SK-N-SH (cell line): ENCODE data around the gene RAD51B. TPM values are rescaled to one million over a fixed set of nuclear protein-coding genes. Genes with fewer than 3 reads are reported as not detected.

Experiments
- CTCF ChIA-PET: fragments of 300-600, 350-600 bp; formaldehyde crosslinking; extraction: SDS; loops from one replicate; lab custom pipeline; 2021; lab: Yijun Ruan, JAX
- POLR2A ChIA-PET: fragments of 350-600 bp; sonication (Branson Sonifier 250); formaldehyde crosslinking; extraction: SDS; loops from one replicate; lab custom pipeline; 2020; ENCODE audit warnings: antibody characterized with exemption, inconsistent platforms; lab: Yijun Ruan, JAX
- DNase-seq: peaks from one replicate; pipeline ENCODE4 v3.0.0; 2012
- H2AFZ ChIP-seq: fragments of 200-600 bp; sonication (generic); 2 replicates; pipeline ENCODE4 v1.8.1; 2016; ENCODE audit warnings: antibody characterized with exemption, mild to moderate bottlenecking, low read depth
- H3F3A ChIP-seq: fragments of 200-600 bp; sonication (generic); replicated peaks from 2 replicates; pipeline ENCODE3; 2016; ENCODE audit warnings: antibody characterized with exemption, mild to moderate bottlenecking; ENCODE audit not compliant: insufficient read depth
- H3K27ac ChIP-seq, 2 experiments: fragments of 200-500 bp in 1 of 2; fragments of 200-600 bp in 1 of 2; sonication (Bioruptor generic) in 1 of 2; sonication (generic), shearing (Covaris generic) in 1 of 2; 2 replicates each; pipeline versions ENCODE4 v1.5.1 to v1.6.1; 2014 to 2016; ENCODE audit warnings: low read depth in 2 of 2, inconsistent platforms in 1 of 2, low read length in 1 of 2, mild to moderate bottlenecking in 1 of 2, mixed read lengths in 1 of 2
- H3K27me3 ChIP-seq: fragments of 200-600 bp; sonication (generic), shearing (Covaris generic); 2 replicates; pipeline ENCODE4 v1.6.1; 2016; ENCODE audit warnings: mixed run types; ENCODE audit not compliant: insufficient read depth
- H3K36me3 ChIP-seq, 2 experiments: fragments of 200-500 bp in 1 of 2; fragments of 200-600 bp in 1 of 2; sonication (Bioruptor generic) in 1 of 2; sonication (generic) in 1 of 2; replicated peaks in 1 of 2; 2 replicates each; pipeline versions ENCODE3 to v1.5.1; 2014 to 2016; ENCODE audit warnings: low read length in 1 of 2, mild to moderate bottlenecking in 1 of 2; ENCODE audit not compliant: insufficient read depth in 2 of 2, control insufficient read depth in 1 of 2
- H3K4me1 ChIP-seq, 2 experiments: fragments of 200-500 bp in 1 of 2; fragments of 200-600 bp in 1 of 2; sonication (Bioruptor generic) in 1 of 2; sonication (generic), shearing (Covaris generic) in 1 of 2; 2 replicates each; pipeline versions ENCODE4 v1.5.1 to v1.6.1; 2014 to 2016; ENCODE audit warnings: low read depth in 1 of 2, low read length in 1 of 2, mixed run types in 1 of 2; ENCODE audit not compliant: insufficient read depth in 2 of 2, control insufficient read depth in 1 of 2
- H3K4me2 ChIP-seq: fragments of 200-600 bp; sonication (generic), shearing (Covaris generic); 2 replicates; pipeline ENCODE4 v1.6.1; 2017; ENCODE audit warnings: mixed run types
- H3K4me3 ChIP-seq, 2 experiments: fragments of 200-500 bp in 1 of 2; fragments of 200-600 bp in 1 of 2; sonication (Bioruptor generic) in 1 of 2; sonication (generic), shearing (Covaris generic) in 1 of 2; 2 replicates each; pipeline versions ENCODE4 v1.5.1 to v1.8.1; 2014 to 2016; ENCODE audit warnings: low read depth in 2 of 2, inconsistent platforms in 1 of 2, low read length in 1 of 2, mild to moderate bottlenecking in 1 of 2, mixed read lengths in 1 of 2, moderate library complexity in 1 of 2
- H3K79me2 ChIP-seq: fragments of 200-600 bp; sonication (generic); 2 replicates; pipeline ENCODE4 v1.8.1; 2017; ENCODE audit warnings: mild to moderate bottlenecking; ENCODE audit not compliant: insufficient read depth
- H3K9ac ChIP-seq: fragments of 200-600 bp; sonication (generic); 2 replicates; pipeline ENCODE4 v1.6.1; 2017; ENCODE audit warnings: mixed run types
- H3K9me2 ChIP-seq: fragments of 200-600 bp; sonication (generic); 2 replicates; pipeline ENCODE4 v1.6.1; 2017; ENCODE audit warnings: mixed run types
- H3K9me3 ChIP-seq: fragments of 200-600 bp; sonication (generic); 2 replicates; pipeline ENCODE4 v1.6.1; 2017; ENCODE audit warnings: mixed run types, mild to moderate bottlenecking, moderate library complexity
- H4K20me1 ChIP-seq: fragments of 200-600 bp; sonication (generic); 2 replicates; pipeline ENCODE4 v1.6.1; 2017; ENCODE audit warnings: mild to moderate bottlenecking, mixed run types; ENCODE audit not compliant: insufficient read depth
- ELF1 ChIP-seq: IDR thresholded peaks from 2 replicates; pipeline ENCODE4 v1.4.0; 2012
- FOSL2 ChIP-seq: IDR thresholded peaks from 2 replicates; pipeline ENCODE4 v1.4.0; 2012; ENCODE audit warnings: low read depth, mild to moderate bottlenecking, moderate library complexity, borderline replicate concordance
- MXI1 ChIP-seq: IDR thresholded peaks from 2 replicates; pipeline ENCODE4 v1.6.1; 2012; ENCODE audit warnings: mild to moderate bottlenecking, low read depth, low read length, improper control_type of control experiment
- NFIC ChIP-seq: IDR thresholded peaks from 2 replicates; pipeline ENCODE4 v1.4.0; 2012; ENCODE audit warnings: borderline replicate concordance
- PBX3 ChIP-seq: IDR thresholded peaks from 2 replicates; pipeline ENCODE4; 2012
- RAD21 ChIP-seq: IDR thresholded peaks from 2 replicates; pipeline ENCODE4 v1.6.1; 2012; ENCODE audit warnings: mild to moderate bottlenecking, low read length
- SIN3A ChIP-seq: IDR thresholded peaks from 2 replicates; pipeline ENCODE4 v1.6.1; 2012; ENCODE audit warnings: low read depth, mild to moderate bottlenecking, low read length, moderate library complexity, borderline replicate concordance
- USF2 ChIP-seq: fragments of 150-350 bp; IDR thresholded peaks from 2 replicates; pipeline ENCODE4 v1.6.1; 2017; ENCODE audit warnings: antibody characterized with exemption, low read length, low read depth, borderline replicate concordance
- YY1 ChIP-seq: IDR thresholded peaks from 2 replicates; pipeline ENCODE4 v1.4.0; 2012; ENCODE audit warnings: low read depth, mild to moderate bottlenecking
- ZBTB33 ChIP-seq: IDR thresholded peaks from 2 replicates; pipeline ENCODE4 v1.4.0; 2012; ENCODE audit warnings: low read depth, borderline replicate concordance
- WGBS: methylation state at CpG from one replicate; pipeline ENCODE4 v1.1.6; 2017; ENCODE audit warnings: low lambda C conversion rate; 5-methylcytosine and 5-hydroxymethylcytosine counted together
- polyA plus RNA-seq, 3 experiments: library from polyadenylated mRNA; depleted of rRNA; stranded (reverse); fragments of >200 nt; gene quantifications; 2 replicates each; pipeline ENCODE4 v1.2.3, GENCODE V29; 2012

RAD51B gene
- polyA plus RNA-seq, 1 of the 3 experiments (the other 2 are of a cell fraction) = 6.0 TPM

- Histone ChIP-seq H2AFZ (no peak overlapping the region), H3K9ac (no peak overlapping the region), H3K36me3 (no peaks in the 10 kb centered on the region), H3K27me3 (no peaks in the 10 kb centered on the region), H4K20me1 (no peaks in the 10 kb centered on the region), H3K4me1 (peaks cover 2 to 7% of the 10 kb centered on the region in 2 experiments; a peak in 3 of 4 replicates), H3K79me2 (no peaks in the 10 kb centered on the region), H3K27ac (no peak overlapping the region), H3K4me2 (no peak overlapping the region), H3K9me2 (no peaks in the 10 kb centered on the region), H3K9me3 (no peaks in the 10 kb centered on the region), H3K4me3 (no peak overlapping the region), H3F3A (no peaks in the 10 kb centered on the region)
- 86% methylated on average over 4 of the region's 4 CpGs for WGBS
- DNase-seq = no peak
- POLR2A ChIA-PET = no interaction called here
- CTCF ChIA-PET = interaction anchor here (1.9 kb wide), 1 partner anchor 10 kb away, joined by 9 read pairs; no protein-coding TSS in a partner anchor
- TF ChIP-seq YY1 (no peak), USF2 (no peak), NFIC (no peak), MXI1 (no peak), ELF1 (no peak), RAD21 (no peak), PBX3 (no peak), SIN3A (no peak), ZBTB33 (no peak), FOSL2 (no peak)
Measured at GRCh38 chr14:68569970-68570409, 750.4 kb downstream of the RAD51B start.

- WGBS = 95% methylated on average over 4 of the region's 4 CpGs
- Histone ChIP-seq H3K9me2 (no peaks in the 10 kb centered on the region), H3K79me2 (no peaks in the 10 kb centered on the region), H2AFZ (no peak overlapping the region), H3K9me3 (no peaks in the 10 kb centered on the region), H3K27me3 (no peaks in the 10 kb centered on the region), H3K4me2 (no peak overlapping the region), H3K9ac (no peak overlapping the region), H3K4me3 (no peak overlapping the region), H4K20me1 (no peaks in the 10 kb centered on the region), H3K27ac (no peak overlapping the region), H3K4me1 (peaks cover 0 to 18% of the 10 kb centered on the region in 2 experiments; a peak in 3 of 4 replicates), H3F3A (peaks cover 5% of the 10 kb centered on the region), H3K36me3 (no peaks in the 10 kb centered on the region)
- ChIA-PET CTCF (interaction anchor here (1.9 kb wide), 1 partner anchor 9 kb away, joined by 9 read pairs; no protein-coding TSS in a partner anchor), POLR2A (no interaction called here)
- no peak for DNase-seq
- TF ChIP-seq SIN3A = no peak
Measured at GRCh38 chr14:68571114-68571591, 751.6 kb downstream of the RAD51B start.
